ENCODE results near the gene SUPV3L1. TPM values are rescaled to one million over a fixed set of nuclear protein-coding genes. Genes with fewer than 3 reads are reported as not detected.
"Not testable (repeated sequence)": the region's sequence is repeated elsewhere in the genome, so short reads cannot be mapped to it uniquely, and the experiment has no call there.

Gene SUPV3L1
- total RNA-seq, 1 donor from 2014 or later: 46.6 TPM

GRCh38 chr10:69246581-69247312 is 66.7 kb downstream of the SUPV3L1 start:
- Histone ChIP-seq H3K36me3 (ENCODE audit: control insufficient read depth, insufficient read depth, low read length) (no peaks in the 10 kb centered on the region), H3K27me3 (ENCODE audit: control insufficient read depth, insufficient read depth, low read length) (no peaks in the 10 kb centered on the region), H3K4me3 (ENCODE audit: low read depth, low read length) (no peak overlapping the region)
- TF ChIP-seq, protein P1, sequence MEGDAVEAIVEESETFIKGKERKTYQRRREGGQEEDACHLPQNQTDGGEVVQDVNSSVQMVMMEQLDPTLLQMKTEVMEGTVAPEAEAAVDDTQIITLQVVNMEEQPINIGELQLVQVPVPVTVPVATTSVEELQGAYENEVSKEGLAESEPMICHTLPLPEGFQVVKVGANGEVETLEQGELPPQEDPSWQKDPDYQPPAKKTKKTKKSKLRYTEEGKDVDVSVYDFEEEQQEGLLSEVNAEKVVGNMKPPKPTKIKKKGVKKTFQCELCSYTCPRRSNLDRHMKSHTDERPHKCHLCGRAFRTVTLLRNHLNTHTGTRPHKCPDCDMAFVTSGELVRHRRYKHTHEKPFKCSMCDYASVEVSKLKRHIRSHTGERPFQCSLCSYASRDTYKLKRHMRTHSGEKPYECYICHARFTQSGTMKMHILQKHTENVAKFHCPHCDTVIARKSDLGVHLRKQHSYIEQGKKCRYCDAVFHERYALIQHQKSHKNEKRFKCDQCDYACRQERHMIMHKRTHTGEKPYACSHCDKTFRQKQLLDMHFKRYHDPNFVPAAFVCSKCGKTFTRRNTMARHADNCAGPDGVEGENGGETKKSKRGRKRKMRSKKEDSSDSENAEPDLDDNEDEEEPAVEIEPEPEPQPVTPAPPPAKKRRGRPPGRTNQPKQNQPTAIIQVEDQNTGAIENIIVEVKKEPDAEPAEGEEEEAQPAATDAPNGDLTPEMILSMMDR (IDR thresholded peaks at IDR 0.05; ENCODE audit: insufficient read depth, low read length, severe bottlenecking): no peak
- DNase-seq (ENCODE audit: low read depth) (no peak), FAIRE-seq (peak; percentile 7)

DNA sequence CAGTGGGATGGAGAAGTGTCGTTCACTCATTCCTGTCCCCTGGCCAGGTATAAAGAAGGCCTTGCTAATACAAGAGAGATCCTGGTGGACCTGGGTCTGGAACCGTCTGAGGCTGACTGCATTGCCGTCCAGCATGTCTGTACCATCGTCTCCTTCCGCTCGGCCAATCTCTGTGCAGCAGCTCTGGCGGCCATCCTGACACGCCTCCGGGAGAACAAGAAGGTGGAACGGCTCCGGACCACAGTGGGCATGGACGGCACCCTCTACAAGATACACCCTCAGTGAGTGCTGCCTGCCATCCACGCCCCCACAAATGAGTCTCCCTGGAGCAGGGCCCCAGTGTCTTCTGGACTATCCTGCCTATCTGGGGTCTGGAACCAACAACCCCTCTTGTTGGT is 67.3 kb downstream of the SUPV3L1 start:
- TF ChIP-seq, protein P1 (IDR thresholded peaks at IDR 0.05; ENCODE audit: insufficient read depth, low read length, severe bottlenecking): no peak
- DNase-seq (ENCODE audit: low read depth): no peak
- H3K4me3 ChIP-seq (ENCODE audit: low read depth, low read length): no peak overlapping the region
- peak; percentile 7 for FAIRE-seq
- H3K27me3 ChIP-seq (ENCODE audit: control insufficient read depth, insufficient read depth, low read length): no peaks in the 10 kb centered on the region
- no peaks in the 10 kb centered on the region for H3K36me3 ChIP-seq (ENCODE audit: control insufficient read depth, insufficient read depth, low read length)

DNA sequence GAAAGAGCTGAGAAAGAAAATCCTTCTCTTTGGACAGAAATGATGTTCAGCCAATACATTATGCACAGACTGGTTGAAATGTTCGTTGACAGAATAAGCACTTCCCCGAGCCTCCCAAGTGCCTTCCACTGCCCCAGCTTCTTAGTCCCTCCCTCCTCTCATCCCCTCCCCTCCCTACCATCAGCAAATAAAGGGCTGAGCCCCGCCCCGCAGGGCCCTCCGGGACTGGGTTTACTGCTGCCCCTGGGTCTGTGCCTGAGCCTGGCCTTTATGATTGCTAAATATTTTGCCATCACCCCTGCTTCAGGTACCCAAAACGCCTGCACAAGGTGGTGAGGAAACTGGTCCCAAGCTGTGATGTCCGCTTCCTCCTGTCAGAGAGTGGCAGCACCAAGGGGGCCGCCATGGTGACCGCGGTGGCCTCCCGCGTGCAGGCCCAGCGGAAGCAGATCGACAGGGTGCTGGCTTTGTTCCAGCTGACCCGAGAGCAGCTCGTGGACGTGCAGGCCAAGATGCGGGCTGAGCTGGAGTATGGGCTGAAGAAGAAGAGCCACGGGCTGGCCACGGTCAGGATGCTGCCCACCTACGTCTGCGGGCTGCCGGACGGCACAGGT is 68.2 kb downstream of the SUPV3L1 start:
- FAIRE-seq (no peak), DNase-seq (ENCODE audit: low read depth) (no peak)
- H3K4me3 ChIP-seq (ENCODE audit: low read depth, low read length): no peak overlapping the region
- TF ChIP-seq, protein P1 (IDR thresholded peaks at IDR 0.05; ENCODE audit: insufficient read depth, low read length, severe bottlenecking): no peak
- H3K27me3 ChIP-seq (ENCODE audit: control insufficient read depth, insufficient read depth, low read length): no peaks in the 10 kb centered on the region
- no peaks in the 10 kb centered on the region for H3K36me3 ChIP-seq (ENCODE audit: control insufficient read depth, insufficient read depth, low read length)

DNA sequence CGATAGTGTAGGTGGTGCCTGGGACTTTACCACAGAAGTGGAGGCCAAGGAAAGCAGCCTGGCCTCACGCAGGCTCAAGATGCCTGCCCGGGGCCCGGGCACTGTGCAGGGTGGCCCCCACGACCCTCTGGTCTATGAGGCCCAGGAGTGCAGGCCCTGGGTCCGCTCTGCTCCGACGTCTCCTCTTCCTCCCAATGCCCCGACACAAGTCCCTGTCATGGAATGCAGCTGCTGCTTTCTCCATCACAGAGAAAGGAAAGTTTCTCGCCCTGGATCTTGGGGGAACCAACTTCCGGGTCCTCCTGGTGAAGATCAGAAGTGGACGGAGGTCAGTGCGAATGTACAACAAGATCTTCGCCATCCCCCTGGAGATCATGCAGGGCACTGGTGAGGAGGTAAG is 70.0 kb downstream of the SUPV3L1 start:
- H3K27me3 ChIP-seq (ENCODE audit: control insufficient read depth, insufficient read depth, low read length): no peaks in the 10 kb centered on the region
- no peak for FAIRE-seq
- no peaks in the 10 kb centered on the region for H3K36me3 ChIP-seq (ENCODE audit: control insufficient read depth, insufficient read depth, low read length)
- TF ChIP-seq, protein P1 (IDR thresholded peaks at IDR 0.05; ENCODE audit: insufficient read depth, low read length, severe bottlenecking): no peak
- no peak overlapping the region for H3K4me3 ChIP-seq (ENCODE audit: low read depth, low read length)
- DNase-seq (ENCODE audit: low read depth): no peak

DNA sequence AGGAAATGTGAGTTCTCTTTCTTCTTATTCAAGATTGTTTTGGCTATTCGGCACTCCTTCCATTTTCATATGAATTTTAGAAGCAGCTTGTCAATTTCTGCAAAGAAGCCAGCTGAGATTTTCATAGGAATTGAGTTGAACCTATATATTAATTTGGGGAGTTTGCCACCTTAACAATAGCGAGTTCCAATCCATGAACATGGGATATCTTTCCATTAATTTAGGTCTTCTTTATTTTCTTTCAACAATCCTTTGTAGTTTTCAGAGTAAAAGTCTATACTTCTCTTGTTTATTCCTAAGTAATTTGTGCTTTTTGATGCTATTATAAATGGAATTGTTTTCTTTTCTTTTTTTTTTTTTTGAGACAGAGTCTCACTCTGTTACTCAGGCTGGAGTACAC is 71.4 kb downstream of the SUPV3L1 start:
- not testable (repeated sequence) for DNase-seq (ENCODE audit: low read depth); FAIRE-seq; H3K27me3 ChIP-seq (ENCODE audit: control insufficient read depth, insufficient read depth, low read length); H3K36me3 ChIP-seq (ENCODE audit: control insufficient read depth, insufficient read depth, low read length); H3K4me3 ChIP-seq (ENCODE audit: low read depth, low read length)

DNA sequence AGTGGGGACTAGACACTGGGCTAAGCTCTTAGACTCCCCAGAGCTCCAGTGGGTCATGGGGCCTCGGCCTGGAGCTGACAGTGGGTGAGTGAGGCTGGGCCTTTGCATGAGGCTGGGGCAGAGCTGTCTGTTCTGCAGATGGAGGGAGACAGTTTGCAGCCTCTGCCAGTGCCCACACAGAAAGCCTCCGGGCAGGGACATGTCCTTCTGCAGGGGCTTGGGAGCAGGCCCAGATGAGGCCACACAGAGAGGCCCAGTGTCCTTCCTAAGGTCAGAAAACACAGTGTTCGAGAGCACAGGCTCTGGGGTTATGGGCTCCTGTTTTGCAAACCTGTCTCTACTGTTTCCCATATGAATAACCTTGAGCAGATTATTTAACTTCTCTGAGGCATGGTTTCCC is 73.1 kb downstream of the SUPV3L1 start:
- H3K27me3 ChIP-seq (ENCODE audit: control insufficient read depth, insufficient read depth, low read length): no peaks in the 10 kb centered on the region
- DNase-seq (ENCODE audit: low read depth): no peak
- TF ChIP-seq, protein P1 (IDR thresholded peaks at IDR 0.05; ENCODE audit: insufficient read depth, low read length, severe bottlenecking): no peak
- no peak overlapping the region for H3K4me3 ChIP-seq (ENCODE audit: low read depth, low read length)
- FAIRE-seq: no peak
- peaks cover 2% of the 10 kb centered on the region for H3K36me3 ChIP-seq (ENCODE audit: control insufficient read depth, insufficient read depth, low read length)

Data from bronchial epithelial cell (primary cell).